Hepatocyte (in vitro differentiated cells): ENCODE measurements around the gene CKB. TPM values are rescaled to one million over a fixed set of nuclear protein-coding genes. Genes with fewer than 3 reads are reported as not detected.

Experiments
- DNase-seq: peaks from one replicate; pipeline ENCODE4 v3.0.0-alpha.2; 2016; ENCODE audit warnings: low spot score
- H2AFZ ChIP-seq: fragments of 200-600 bp; sonication (generic); 2 replicates; pipeline ENCODE4 v1.6.0; 2016; ENCODE audit warnings: antibody characterized with exemption, mild to moderate bottlenecking
- H3K27ac ChIP-seq: fragments of 200-600 bp; sonication (generic); 2 replicates; pipeline ENCODE4 v1.5.1; 2016; ENCODE audit warnings: mild to moderate bottlenecking
- H3K27me3 ChIP-seq: fragments of 200-600 bp; sonication (generic); 2 replicates; pipeline ENCODE4 v1.6.1; 2016
- H3K36me3 ChIP-seq: fragments of 200-600 bp; sonication (generic); replicated peaks from 2 replicates; pipeline ENCODE4 v1.5.1; 2016; ENCODE audit warnings: low read depth; ENCODE audit not compliant: insufficient read depth
- H3K4me1 ChIP-seq: fragments of 200-600 bp; sonication (generic); 2 replicates; pipeline ENCODE4 v1.5.1; 2016; ENCODE audit warnings: mild to moderate bottlenecking, moderate library complexity; ENCODE audit not compliant: insufficient read depth
- H3K4me2 ChIP-seq: fragments of 200-600 bp; sonication (generic); 2 replicates; pipeline ENCODE4 v1.6.0; 2016
- H3K4me3 ChIP-seq: fragments of 200-600 bp; sonication (generic); 2 replicates; pipeline ENCODE4 v1.5.1; 2016; ENCODE audit warnings: mild to moderate bottlenecking
- H3K79me2 ChIP-seq: fragments of 200-600 bp; sonication (generic); 2 replicates; pipeline ENCODE4 v1.6.0; 2017; ENCODE audit warnings: mild to moderate bottlenecking
- H3K9me2 ChIP-seq: fragments of 200-600 bp; sonication (generic); replicated peaks from 2 replicates; pipeline ENCODE4 v1.6.0; 2017; ENCODE audit warnings: mild to moderate bottlenecking; ENCODE audit not compliant: insufficient read depth
- H3K9me3 ChIP-seq: fragments of 200-600 bp; sonication (generic); 2 replicates; pipeline ENCODE4 v1.5.1; 2016; ENCODE audit warnings: low read depth, mild to moderate bottlenecking
- H4K20me1 ChIP-seq: fragments of 200-600 bp; sonication (generic); 2 replicates; pipeline ENCODE4 v1.6.0; 2016; ENCODE audit warnings: mild to moderate bottlenecking; ENCODE audit not compliant: insufficient read depth, poor library complexity, severe bottlenecking
- CTCF ChIP-seq: fragments of 200-600 bp; sonication (generic); IDR thresholded peaks from 2 replicates; pipeline ENCODE4 v1.5.1; 2016; ENCODE audit warnings: antibody characterized with exemption, mild to moderate bottlenecking; ENCODE audit not compliant: poor library complexity
- EZH2 ChIP-seq: fragments of 200-600 bp; sonication (generic); IDR thresholded peaks from 2 replicates; pipeline ENCODE4 v1.6.1; 2016; ENCODE audit warnings: antibody characterized with exemption, mild to moderate bottlenecking, borderline replicate concordance
- EZH2phosphoT487 ChIP-seq: fragments of 200-600 bp; sonication (generic); IDR thresholded peaks from one replicate; pipeline ENCODE4 v1.6.1; 2018; ENCODE audit warnings: antibody characterized with exemption, mild to moderate bottlenecking, low read depth, moderate library complexity; ENCODE audit not compliant: unreplicated experiment, severe bottlenecking
- WGBS: methylation state at CpG from one replicate; pipeline ENCODE4 v1.1.6; 2016; ENCODE audit warnings: low lambda C conversion rate; ENCODE audit errors: missing lambda C conversion rate; 5-methylcytosine and 5-hydroxymethylcytosine counted together
- polyA plus RNA-seq: library from polyadenylated mRNA; unstranded; fragments of >200 nt; fragmentation: Nextera tagmentation; extraction: Ambion mirVana; gene quantifications from 2 replicates; pipeline ENCODE4 v1.2.1, GENCODE V29; 2016
- total RNA-seq: library from RNA; depleted of rRNA; stranded (reverse); fragments of >200 nt; gene quantifications from 2 replicates; pipeline ENCODE4 v1.2.3, GENCODE V29; 2014

CKB gene
- total and polyA plus RNA-seq, 2 experiments from 2014 or later = 682 to 2,829 TPM

GRCh38 chr14:103492156-103492925 lies 30.3 kb downstream of the CKB start:
- H3K9me2 ChIP-seq = no peaks in the 10 kb centered on the region
- H3K9me3 ChIP-seq = no peaks in the 10 kb centered on the region
- no peak for DNase-seq
- no peaks in the 10 kb centered on the region for H4K20me1 ChIP-seq
- no peaks in the 10 kb centered on the region for H3K27me3 ChIP-seq
- no peaks in the 10 kb centered on the region for H3K4me1 ChIP-seq
- H3K36me3 ChIP-seq = no peaks in the 10 kb centered on the region
- TF ChIP-seq EZH2 = no peak
- 91% methylated on average over 6 of the region's 6 CpGs for WGBS
- H3K4me3 ChIP-seq = no peak overlapping the region
- H3K79me2 ChIP-seq = peaks cover 3% of the 10 kb centered on the region
- H3K27ac ChIP-seq = no peak overlapping the region
- H2AFZ ChIP-seq = no peak overlapping the region
- no peak overlapping the region for H3K4me2 ChIP-seq

- Histone ChIP-seq H3K9me2 (no peaks in the 10 kb centered on the region), H3K4me2 (no peak overlapping the region), H3K4me3 (no peak overlapping the region), H2AFZ (no peak overlapping the region), H3K79me2 (no peaks in the 10 kb centered on the region), H3K27me3 (no peaks in the 10 kb centered on the region), H4K20me1 (no peaks in the 10 kb centered on the region), H3K9me3 (no peaks in the 10 kb centered on the region), H3K4me1 (no peaks in the 10 kb centered on the region), H3K27ac (no peak overlapping the region), H3K36me3 (no peaks in the 10 kb centered on the region)
- WGBS = 85% methylated on average over 10 of the region's 10 CpGs
- TF ChIP-seq EZH2phosphoT487 (no peak), CTCF (no peak), EZH2 (no peak)
- DNase-seq = no peak
These were observed 30.9 kb downstream of the CKB start for GRCh38 chr14:103491691-103492090.

DNA sequence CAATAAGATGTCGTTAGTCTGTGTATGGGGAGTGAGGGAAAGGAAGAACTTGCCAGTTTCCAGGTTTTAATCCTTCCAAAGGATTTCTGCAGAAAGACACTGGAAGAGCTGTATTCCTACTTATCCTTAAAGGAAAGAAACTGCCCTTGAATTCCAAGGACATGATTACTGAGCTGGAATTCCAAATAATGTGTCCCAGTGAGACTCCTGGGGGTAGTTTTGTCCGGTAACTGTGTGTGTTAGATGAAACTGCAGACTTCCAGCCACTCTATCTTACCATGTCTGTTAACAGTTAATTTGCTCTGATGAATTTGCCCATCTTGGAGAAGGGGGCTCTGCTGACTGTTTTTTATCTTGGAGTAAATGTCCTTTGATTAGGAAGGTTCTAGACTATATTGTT lies 33.0 kb downstream of the CKB start:
- DNase-seq = no peak
- no peaks in the 10 kb centered on the region for H3K79me2 ChIP-seq
- no peaks in the 10 kb centered on the region for H3K4me1 ChIP-seq
- no peaks in the 10 kb centered on the region for H3K9me3 ChIP-seq
- H3K27ac ChIP-seq = no peak overlapping the region
- H4K20me1 ChIP-seq = no peaks in the 10 kb centered on the region
- no peak overlapping the region for H2AFZ ChIP-seq
- no peaks in the 10 kb centered on the region for H3K36me3 ChIP-seq
- TF ChIP-seq EZH2 (no peak), CTCF (no peak), EZH2phosphoT487 (no peak)
- no peak overlapping the region for H3K4me2 ChIP-seq
- WGBS = 92% methylated on average over 2 of the region's 2 CpGs
- H3K9me2 ChIP-seq = no peaks in the 10 kb centered on the region
- no peak overlapping the region for H3K4me3 ChIP-seq
- no peaks in the 10 kb centered on the region for H3K27me3 ChIP-seq

GRCh38 chr14:103488960-103489359 lies 33.7 kb downstream of the CKB start:
- Histone ChIP-seq H3K9me3 (no peaks in the 10 kb centered on the region), H2AFZ (no peak overlapping the region), H3K36me3 (no peaks in the 10 kb centered on the region), H3K27ac (no peak overlapping the region), H3K4me3 (no peak overlapping the region), H3K4me2 (no peak overlapping the region), H3K4me1 (no peaks in the 10 kb centered on the region), H4K20me1 (no peaks in the 10 kb centered on the region), H3K27me3 (no peaks in the 10 kb centered on the region), H3K9me2 (no peaks in the 10 kb centered on the region), H3K79me2 (no peaks in the 10 kb centered on the region)
- DNase-seq = no peak
- TF ChIP-seq EZH2phosphoT487 (no peak), EZH2 (no peak), CTCF (no peak)
- WGBS = 92% methylated on average over 2 of the region's 2 CpGs
